ENCODE measurements around the gene SUV39H1.
"Not testable (repeated sequence)": the region's sequence is repeated elsewhere in the genome, so short reads cannot be mapped to it uniquely, and the experiment has no call there.

Gene SUV39H1

GRCh38 chrX:48688531-48689150 lies 7.9 kb upstream of the SUV39H1 start:
- no peak for DNase-seq (ENCODE audit: low spot score)

- no peak for DNase-seq (ENCODE audit: low spot score)
These were observed 7.2 kb upstream of the SUV39H1 start for GRCh38 chrX:48689208-48689920.

GRCh38 chrX:48691746-48692145 lies 4.8 kb upstream of the SUV39H1 start:
- DNase-seq (ENCODE audit: low spot score) = not testable (repeated sequence)

GRCh38 chrX:48694776-48695533 lies 1.6 kb upstream of the SUV39H1 start:
- no peak for DNase-seq (ENCODE audit: low spot score)

- DNase-seq (ENCODE audit: low spot score) = no peak
These were observed 1.0 kb upstream of the SUV39H1 start for GRCh38 chrX:48695534-48695896.

GRCh38 chrX:48695925-48696300 lies 621 bp upstream of the SUV39H1 start:
- DNase-seq (ENCODE audit: low spot score) = no peak

GRCh38 chrX:48696909-48697727 lies 584 bp downstream of the SUV39H1 start:
- peak; percentile 72 for DNase-seq (ENCODE audit: low spot score)

- DNase-seq (ENCODE audit: low spot score) = no peak
These were observed 1.8 kb downstream of the SUV39H1 start for GRCh38 chrX:48698306-48698705.

GRCh38 chrX:48700246-48700645 lies 3.7 kb downstream of the SUV39H1 start:
- DNase-seq (ENCODE audit: low spot score) = no peak

GRCh38 chrX:48700951-48701653 lies 4.6 kb downstream of the SUV39H1 start:
- no peak for DNase-seq (ENCODE audit: low spot score)

- DNase-seq (ENCODE audit: low spot score) = no peak
These were observed 5.5 kb downstream of the SUV39H1 start for GRCh38 chrX:48702032-48702431.

GRCh38 chrX:48702716-48703115 lies 6.2 kb downstream of the SUV39H1 start:
- DNase-seq (ENCODE audit: low spot score) = no peak

GRCh38 chrX:48703228-48703627 lies 6.7 kb downstream of the SUV39H1 start:
- no peak for DNase-seq (ENCODE audit: low spot score)

GRCh38 chrX:48703642-48704481 lies 7.3 kb downstream of the SUV39H1 start:
- no peak for DNase-seq (ENCODE audit: low spot score)

GRCh38 chrX:48705871-48706270 lies 9.3 kb downstream of the SUV39H1 start:
- no peak for DNase-seq (ENCODE audit: low spot score)

- no peak for DNase-seq (ENCODE audit: low spot score)
These were observed 13.1 kb downstream of the SUV39H1 start for GRCh38 chrX:48709522-48710112.

GRCh38 chrX:48711162-48711928 lies 14.8 kb downstream of the SUV39H1 start:
- no peak for DNase-seq (ENCODE audit: low spot score)

- no peak for DNase-seq (ENCODE audit: low spot score)
These were observed 15.5 kb downstream of the SUV39H1 start for GRCh38 chrX:48711929-48712505.

GRCh38 chrX:48713847-48714246 lies 17.3 kb downstream of the SUV39H1 start:
- DNase-seq (ENCODE audit: low spot score) = no peak
